Skeletal muscle tissue (tissue), 4 donors: ENCODE data around the gene BRINP3. TPM values are rescaled to one million over a fixed set of nuclear protein-coding genes. Genes with fewer than 3 reads are reported as not detected.

Experiments used
- H3K27ac ChIP-seq: one replicate; pipeline ENCODE4 v1.7.0; 2013; ENCODE audit warnings: mild to moderate bottlenecking, low read depth, low read length, inconsistent platforms
- H3K27me3 ChIP-seq, 3 donors: one replicate each; pipeline ENCODE4 v1.7.0; 2013; ENCODE audit warnings: low read length in 3 of 3; ENCODE audit not compliant: control insufficient read depth in 3 of 3, insufficient read depth in 3 of 3
- H3K36me3 ChIP-seq, 3 donors: one replicate each; pipeline ENCODE4 v1.7.0; 2013; ENCODE audit warnings: low read length in 3 of 3; ENCODE audit not compliant: control insufficient read depth in 3 of 3, insufficient read depth in 3 of 3
- H3K4me1 ChIP-seq, 3 donors: one replicate each; pipeline ENCODE4 v1.7.0; 2013; ENCODE audit warnings: low read length in 3 of 3, mild to moderate bottlenecking in 3 of 3; ENCODE audit not compliant: control insufficient read depth in 3 of 3, insufficient read depth in 3 of 3
- H3K4me3 ChIP-seq, 3 donors: one replicate each; pipeline ENCODE4 v1.7.0; 2013; ENCODE audit warnings: low read length in 3 of 3
- H3K9ac ChIP-seq, 3 donors: one replicate each; pipeline ENCODE4 v1.7.0; 2013; ENCODE audit warnings: low read length in 3 of 3, mild to moderate bottlenecking in 3 of 3, moderate library complexity in 2 of 3, low read depth in 1 of 3
- H3K9me3 ChIP-seq, 3 donors: one replicate each; pipeline ENCODE4 v1.7.0; 2013; ENCODE audit warnings: low read length in 3 of 3; ENCODE audit not compliant: control insufficient read depth in 3 of 3
- total RNA-seq: library from RNA; depleted of rRNA; stranded (reverse); fragments of >200 nt; gene quantifications from one replicate; pipeline ENCODE4 v1.2.3, GENCODE V29; 2014
- donor health status: Osteomylitis.

BRINP3 gene
- total RNA-seq, 1 donor from 2014 or later = 3.7 TPM

GRCh38 chr1:190403402-190403801 lies 74.3 kb downstream of the BRINP3 start:
- H3K27me3 ChIP-seq = no peaks in the 10 kb centered on the region
- H3K27ac ChIP-seq = no peak overlapping the region
- H3K36me3 ChIP-seq = no peaks in the 10 kb centered on the region
- H3K9ac ChIP-seq = no peak overlapping the region
- H3K9me3 ChIP-seq = no peaks in the 10 kb centered on the region
- no peaks in the 10 kb centered on the region for H3K4me1 ChIP-seq
- H3K4me3 ChIP-seq = no peak overlapping the region

GRCh38 chr1:190399233-190399632 lies 78.4 kb downstream of the BRINP3 start:
- no peaks in the 10 kb centered on the region for H3K27me3 ChIP-seq
- no peak overlapping the region for H3K9ac ChIP-seq
- H3K27ac ChIP-seq = no peak overlapping the region
- no peaks in the 10 kb centered on the region for H3K9me3 ChIP-seq
- H3K36me3 ChIP-seq = no peaks in the 10 kb centered on the region
- H3K4me3 ChIP-seq = no peak overlapping the region
- no peaks in the 10 kb centered on the region for H3K4me1 ChIP-seq

- no peak overlapping the region for H3K27ac ChIP-seq
- no peaks in the 10 kb centered on the region for H3K27me3 ChIP-seq
- H3K4me1 ChIP-seq = no peaks in the 10 kb centered on the region
- H3K4me3 ChIP-seq = no peak overlapping the region
- H3K9ac ChIP-seq = no peak overlapping the region
- no peaks in the 10 kb centered on the region for H3K9me3 ChIP-seq
- no peaks in the 10 kb centered on the region for H3K36me3 ChIP-seq
Observed at GRCh38 chr1:190391582-190391981, 86.1 kb downstream of the BRINP3 start.

GRCh38 chr1:190377991-190378390 lies 99.7 kb downstream of the BRINP3 start:
- H3K36me3 ChIP-seq = no peaks in the 10 kb centered on the region
- H3K9ac ChIP-seq = no peak overlapping the region
- no peak overlapping the region for H3K4me3 ChIP-seq
- H3K27me3 ChIP-seq = no peaks in the 10 kb centered on the region
- H3K9me3 ChIP-seq = no peaks in the 10 kb centered on the region
- H3K27ac ChIP-seq = no peak overlapping the region
- no peaks in the 10 kb centered on the region for H3K4me1 ChIP-seq

GRCh38 chr1:190377294-190377693 lies 100.4 kb downstream of the BRINP3 start:
- no peak overlapping the region for H3K4me3 ChIP-seq
- H3K27me3 ChIP-seq = no peaks in the 10 kb centered on the region
- no peaks in the 10 kb centered on the region for H3K4me1 ChIP-seq
- H3K9ac ChIP-seq = no peak overlapping the region
- no peaks in the 10 kb centered on the region for H3K36me3 ChIP-seq
- no peaks in the 10 kb centered on the region for H3K9me3 ChIP-seq
- H3K27ac ChIP-seq = no peak overlapping the region

- Histone ChIP-seq H3K36me3 (no peaks in the 10 kb centered on the region), H3K27ac (no peak overlapping the region), H3K4me1 (no peaks in the 10 kb centered on the region), H3K9me3 (no peaks in the 10 kb centered on the region), H3K4me3 (no peak overlapping the region), H3K9ac (no peak overlapping the region), H3K27me3 (no peaks in the 10 kb centered on the region)
Observed at GRCh38 chr1:190376044-190376443, 101.6 kb downstream of the BRINP3 start.

GRCh38 chr1:190373705-190374336 lies 103.8 kb downstream of the BRINP3 start:
- Histone ChIP-seq H3K9ac (no peak overlapping the region), H3K36me3 (no peaks in the 10 kb centered on the region), H3K27me3 (no peaks in the 10 kb centered on the region), H3K4me3 (no peak overlapping the region), H3K9me3 (no peaks in the 10 kb centered on the region), H3K27ac (no peak overlapping the region), H3K4me1 (no peaks in the 10 kb centered on the region)

- no peaks in the 10 kb centered on the region for H3K9me3 ChIP-seq
- no peaks in the 10 kb centered on the region for H3K4me1 ChIP-seq
- H3K4me3 ChIP-seq = no peak overlapping the region
- no peak overlapping the region for H3K9ac ChIP-seq
- no peaks in the 10 kb centered on the region for H3K27me3 ChIP-seq
- H3K36me3 ChIP-seq = no peaks in the 10 kb centered on the region
- no peak overlapping the region for H3K27ac ChIP-seq
Observed at GRCh38 chr1:190367200-190367599, 110.5 kb downstream of the BRINP3 start.

GRCh38 chr1:190365283-190365682 lies 112.4 kb downstream of the BRINP3 start:
- no peak overlapping the region for H3K4me3 ChIP-seq
- H3K36me3 ChIP-seq = no peaks in the 10 kb centered on the region
- H3K9me3 ChIP-seq = no peaks in the 10 kb centered on the region
- no peaks in the 10 kb centered on the region for H3K27me3 ChIP-seq
- no peak overlapping the region for H3K27ac ChIP-seq
- no peak overlapping the region for H3K9ac ChIP-seq
- H3K4me1 ChIP-seq = no peaks in the 10 kb centered on the region

GRCh38 chr1:190353538-190354101 lies 124.0 kb downstream of the BRINP3 start:
- no peak overlapping the region for H3K27ac ChIP-seq
- H3K36me3 ChIP-seq = no peaks in the 10 kb centered on the region
- no peak overlapping the region for H3K9ac ChIP-seq
- no peaks in the 10 kb centered on the region for H3K9me3 ChIP-seq
- no peaks in the 10 kb centered on the region for H3K27me3 ChIP-seq
- H3K4me3 ChIP-seq = no peak overlapping the region
- no peaks in the 10 kb centered on the region for H3K4me1 ChIP-seq
